ENCODE data around the gene PGBD5.

Gene PGBD5

GRCh38 chr1:230403442-230403841 is 22.7 kb downstream of the PGBD5 start:
- no peak for DNase-seq (ENCODE audit: low read depth)
- TF ChIP-seq, protein P1, sequence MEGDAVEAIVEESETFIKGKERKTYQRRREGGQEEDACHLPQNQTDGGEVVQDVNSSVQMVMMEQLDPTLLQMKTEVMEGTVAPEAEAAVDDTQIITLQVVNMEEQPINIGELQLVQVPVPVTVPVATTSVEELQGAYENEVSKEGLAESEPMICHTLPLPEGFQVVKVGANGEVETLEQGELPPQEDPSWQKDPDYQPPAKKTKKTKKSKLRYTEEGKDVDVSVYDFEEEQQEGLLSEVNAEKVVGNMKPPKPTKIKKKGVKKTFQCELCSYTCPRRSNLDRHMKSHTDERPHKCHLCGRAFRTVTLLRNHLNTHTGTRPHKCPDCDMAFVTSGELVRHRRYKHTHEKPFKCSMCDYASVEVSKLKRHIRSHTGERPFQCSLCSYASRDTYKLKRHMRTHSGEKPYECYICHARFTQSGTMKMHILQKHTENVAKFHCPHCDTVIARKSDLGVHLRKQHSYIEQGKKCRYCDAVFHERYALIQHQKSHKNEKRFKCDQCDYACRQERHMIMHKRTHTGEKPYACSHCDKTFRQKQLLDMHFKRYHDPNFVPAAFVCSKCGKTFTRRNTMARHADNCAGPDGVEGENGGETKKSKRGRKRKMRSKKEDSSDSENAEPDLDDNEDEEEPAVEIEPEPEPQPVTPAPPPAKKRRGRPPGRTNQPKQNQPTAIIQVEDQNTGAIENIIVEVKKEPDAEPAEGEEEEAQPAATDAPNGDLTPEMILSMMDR (conservative IDR thresholded peaks at IDR 0.05; ENCODE audit: low read depth, low read length) = no peak
- H3K4me3 ChIP-seq (ENCODE audit: low read length) = no peak overlapping the region

DNA sequence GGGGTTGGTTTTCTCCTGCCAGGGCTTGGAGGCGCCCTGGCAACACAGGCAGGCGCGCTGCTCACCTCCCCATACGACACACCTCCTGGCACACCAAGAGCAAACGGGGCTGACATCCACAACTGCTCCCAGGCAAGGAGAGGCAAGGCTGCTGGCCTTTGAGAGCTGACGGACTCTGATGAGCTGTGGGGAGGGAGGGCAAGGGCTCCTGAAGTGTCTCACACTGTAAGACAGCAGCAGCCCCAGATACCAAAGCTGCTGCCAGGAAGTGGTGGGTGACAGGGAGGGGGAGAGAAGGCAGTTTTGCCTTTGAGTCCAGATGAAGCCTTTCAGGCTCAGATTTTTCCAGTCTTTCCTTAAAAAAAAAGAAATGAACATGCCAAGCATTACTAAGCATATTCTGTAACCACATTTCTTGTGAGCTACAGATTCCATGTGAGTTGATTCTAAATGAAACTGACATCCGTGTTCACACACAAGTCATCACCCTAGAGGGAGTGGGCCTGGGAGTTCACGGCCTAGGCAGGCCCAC is 24.3 kb downstream of the PGBD5 start:
- peak; percentile 76 for DNase-seq (ENCODE audit: low read depth)
- no peak overlapping the region for H3K4me3 ChIP-seq (ENCODE audit: low read length)
- TF ChIP-seq, protein P1 (conservative IDR thresholded peaks at IDR 0.05; ENCODE audit: low read depth, low read length) = no peak

DNA sequence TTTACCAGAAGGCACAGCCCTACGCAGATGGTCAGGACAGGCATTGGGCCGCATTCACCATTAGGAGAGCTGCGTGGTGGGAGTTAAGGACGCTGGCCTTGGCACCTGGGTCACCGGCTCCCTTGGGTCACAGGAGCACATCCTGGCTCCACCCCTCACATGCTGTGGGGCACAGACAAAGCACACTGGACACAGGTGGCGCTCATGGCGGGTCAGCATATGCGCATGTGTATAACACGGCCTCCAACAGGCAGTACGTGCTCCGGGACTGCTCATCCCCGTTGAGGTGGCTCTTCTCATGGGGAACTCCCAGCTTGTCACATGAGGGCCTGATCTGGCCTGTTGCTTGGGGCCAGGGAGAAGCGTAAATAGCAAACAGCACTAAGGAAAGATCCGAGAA is 25.0 kb downstream of the PGBD5 start:
- TF ChIP-seq, protein P1 (conservative IDR thresholded peaks at IDR 0.05; ENCODE audit: low read depth, low read length) = no peak
- H3K4me3 ChIP-seq (ENCODE audit: low read length) = no peak overlapping the region
- DNase-seq (ENCODE audit: low read depth) = no peak

- TF ChIP-seq, protein P1 (conservative IDR thresholded peaks at IDR 0.05; ENCODE audit: low read depth, low read length) = no peak
- no peak overlapping the region for H3K4me3 ChIP-seq (ENCODE audit: low read length)
- DNase-seq (ENCODE audit: low read depth) = no peak
These were observed 26.2 kb downstream of the PGBD5 start for GRCh38 chr1:230400007-230400344.

DNA sequence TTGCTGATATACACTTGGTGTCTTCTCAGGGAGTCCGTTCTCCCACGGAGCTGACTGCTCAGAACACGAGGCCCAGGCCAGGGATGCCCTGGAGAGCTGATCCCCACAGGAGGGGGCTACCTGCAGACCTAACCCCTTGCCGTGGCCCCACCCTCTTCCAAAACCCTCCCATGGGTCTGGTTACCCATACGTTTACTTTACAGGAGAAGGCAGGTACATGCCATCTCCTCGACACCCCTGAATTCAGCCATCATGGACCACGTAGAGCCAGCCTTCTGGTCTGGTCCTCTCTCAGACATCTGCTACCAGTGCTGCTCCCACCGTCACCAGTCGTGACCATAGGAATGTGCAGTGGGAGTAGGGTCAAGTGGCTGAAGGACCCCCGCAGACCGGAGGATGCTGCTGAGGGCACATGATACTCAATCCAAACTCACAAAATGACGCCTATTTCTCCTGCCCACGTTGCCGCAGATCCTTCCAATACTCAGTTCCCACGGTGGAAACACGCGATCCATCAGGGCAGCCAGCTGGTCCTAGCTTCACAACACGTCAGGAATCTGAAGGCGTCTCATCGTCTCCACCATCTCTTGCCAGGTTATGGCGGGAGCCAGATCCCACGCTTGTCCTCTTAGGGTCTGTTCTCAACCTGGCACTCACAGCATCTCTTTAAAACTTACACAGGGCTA is 26.7 kb downstream of the PGBD5 start:
- TF ChIP-seq, protein P1 (conservative IDR thresholded peaks at IDR 0.05; ENCODE audit: low read depth, low read length) = no peak
- no peak for DNase-seq (ENCODE audit: low read depth)
- H3K4me3 ChIP-seq (ENCODE audit: low read length) = no peak overlapping the region

DNA sequence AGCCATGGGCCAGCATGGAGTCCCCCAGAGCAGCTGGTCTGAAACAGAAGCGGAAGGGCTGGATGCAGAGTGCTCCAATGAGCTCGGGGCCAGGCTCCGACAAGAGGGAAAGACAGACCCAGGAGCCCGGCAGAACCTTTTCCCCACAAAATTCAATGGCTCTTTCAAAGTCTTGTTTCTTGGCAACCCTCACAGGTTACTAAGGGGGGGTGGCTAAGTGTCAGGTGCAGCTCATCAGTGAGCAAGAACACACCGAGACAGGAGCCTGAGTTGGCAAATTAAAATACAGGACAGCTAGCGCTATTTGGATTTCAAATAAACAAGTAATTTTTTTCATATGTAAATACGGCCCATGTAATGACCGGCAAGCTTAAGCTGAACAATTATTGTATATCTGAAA is 27.3 kb downstream of the PGBD5 start:
- TF ChIP-seq, protein P1 (conservative IDR thresholded peaks at IDR 0.05; ENCODE audit: low read depth, low read length) = no peak
- no peak for DNase-seq (ENCODE audit: low read depth)
- H3K4me3 ChIP-seq (ENCODE audit: low read length) = no peak overlapping the region

DNA sequence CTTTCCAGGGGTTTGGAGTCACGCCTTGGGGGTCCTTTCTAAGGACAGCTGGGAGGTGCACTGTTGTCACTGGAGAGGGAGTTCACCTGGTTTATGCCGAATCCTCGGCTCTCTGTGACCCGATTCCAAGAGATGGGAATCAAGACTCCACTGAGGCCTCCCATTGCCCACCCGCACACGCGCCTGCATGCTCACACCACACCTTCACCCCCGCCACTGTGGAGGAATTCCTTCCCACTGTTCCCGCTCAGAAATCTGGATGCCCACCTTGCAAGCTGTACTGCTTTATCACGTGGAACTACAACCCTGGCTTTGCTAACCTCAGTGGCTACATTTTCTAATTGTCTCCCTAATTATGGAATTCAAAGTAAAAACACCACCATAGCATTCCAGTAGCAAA is 29.2 kb downstream of the PGBD5 start:
- TF ChIP-seq, protein P1 (conservative IDR thresholded peaks at IDR 0.05; ENCODE audit: low read depth, low read length) = no peak
- no peak for DNase-seq (ENCODE audit: low read depth)
- no peak overlapping the region for H3K4me3 ChIP-seq (ENCODE audit: low read length)

Data from retinal pigment epithelial cell (primary cell).